A549 (cell line): ENCODE data around the gene SERTAD1.

Source experiments
- CBX2 ChIP-seq: fragments of 200-600 bp; sonication (generic); IDR thresholded peaks from 2 replicates; pipeline ENCODE4 v1.6.1; 2016; ENCODE audit warnings: low read depth, mild to moderate bottlenecking, borderline replicate concordance
- ZFP36 ChIP-seq: fragments of 450-650 bp; IDR thresholded peaks from 2 replicates; pipeline ENCODE4 v1.6.1; 2014; ENCODE audit warnings: borderline replicate concordance; ENCODE audit not compliant: partially characterized antibody
- TF ChIP-seq, protein P1 (sequence below): fragments of >200 bp; sonication (Bioruptor Twin); formaldehyde crosslinking; IDR thresholded peaks from 3 replicates; pipeline ENCODE4 v1.5.1; 2016

DNA sequence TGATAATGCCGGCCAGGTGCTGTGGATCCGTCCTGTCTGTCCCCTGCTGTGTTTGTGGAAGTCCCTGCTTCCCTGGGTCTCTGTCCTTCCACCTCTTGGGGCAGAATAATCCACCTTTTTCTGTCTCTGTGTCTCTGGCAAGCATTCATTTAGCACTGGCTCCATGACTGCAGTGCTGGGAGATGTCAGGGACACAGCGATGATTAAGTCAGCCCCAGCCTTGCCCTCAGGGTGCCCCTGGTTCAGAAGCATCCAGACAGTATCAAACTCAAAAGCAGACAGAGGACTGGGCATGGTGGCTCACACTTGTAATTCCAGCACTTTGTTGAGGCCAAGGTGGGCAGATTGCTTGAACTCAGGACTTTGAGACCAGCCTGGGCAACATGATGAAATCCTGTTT lies 37.3 kb downstream of the SERTAD1 start:
- TF ChIP-seq, protein P1, sequence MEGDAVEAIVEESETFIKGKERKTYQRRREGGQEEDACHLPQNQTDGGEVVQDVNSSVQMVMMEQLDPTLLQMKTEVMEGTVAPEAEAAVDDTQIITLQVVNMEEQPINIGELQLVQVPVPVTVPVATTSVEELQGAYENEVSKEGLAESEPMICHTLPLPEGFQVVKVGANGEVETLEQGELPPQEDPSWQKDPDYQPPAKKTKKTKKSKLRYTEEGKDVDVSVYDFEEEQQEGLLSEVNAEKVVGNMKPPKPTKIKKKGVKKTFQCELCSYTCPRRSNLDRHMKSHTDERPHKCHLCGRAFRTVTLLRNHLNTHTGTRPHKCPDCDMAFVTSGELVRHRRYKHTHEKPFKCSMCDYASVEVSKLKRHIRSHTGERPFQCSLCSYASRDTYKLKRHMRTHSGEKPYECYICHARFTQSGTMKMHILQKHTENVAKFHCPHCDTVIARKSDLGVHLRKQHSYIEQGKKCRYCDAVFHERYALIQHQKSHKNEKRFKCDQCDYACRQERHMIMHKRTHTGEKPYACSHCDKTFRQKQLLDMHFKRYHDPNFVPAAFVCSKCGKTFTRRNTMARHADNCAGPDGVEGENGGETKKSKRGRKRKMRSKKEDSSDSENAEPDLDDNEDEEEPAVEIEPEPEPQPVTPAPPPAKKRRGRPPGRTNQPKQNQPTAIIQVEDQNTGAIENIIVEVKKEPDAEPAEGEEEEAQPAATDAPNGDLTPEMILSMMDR: no peak
- TF ChIP-seq CBX2 (no peak), ZFP36 (no peak)
